Neural progenitor cell (in vitro differentiated cells): ENCODE measurements around the gene SGTA. TPM values are rescaled to one million over a fixed set of nuclear protein-coding genes. Genes with fewer than 3 reads are reported as not detected.

Source experiments
- DNase-seq: peaks from one replicate; pipeline ENCODE4 v3.0.0-alpha.2; 2016; ENCODE audit warnings: low spot score
- H2AFZ ChIP-seq: fragments of 200-600 bp; sonication (generic); replicated peaks from 2 replicates; pipeline ENCODE4 v1.6.1; 2016; ENCODE audit warnings: antibody characterized with exemption
- H3F3A ChIP-seq: fragments of 200-600 bp; sonication (generic); 2 replicates; pipeline ENCODE4 v1.6.1; 2016; ENCODE audit warnings: antibody characterized with exemption, low read depth
- H3K27ac ChIP-seq: fragments of 200-600 bp; sonication (generic); 2 replicates; pipeline ENCODE4 v1.5.1; 2016; ENCODE audit warnings: mild to moderate bottlenecking
- H3K27me3 ChIP-seq: fragments of 200-600 bp; sonication (generic); 2 replicates; pipeline ENCODE4 v1.6.1; 2016; ENCODE audit warnings: mild to moderate bottlenecking, moderate library complexity
- H3K36me3 ChIP-seq: fragments of 200-600 bp; sonication (generic); 2 replicates; pipeline ENCODE4 v1.5.1; 2016
- H3K4me1 ChIP-seq: fragments of 200-600 bp; sonication (generic); 2 replicates; pipeline ENCODE4 v1.6.1; 2016; ENCODE audit warnings: mixed run types
- H3K4me2 ChIP-seq: fragments of 200-600 bp; sonication (generic); 2 replicates; pipeline ENCODE4 v1.6.1; 2016
- H3K4me3 ChIP-seq: fragments of 200-600 bp; sonication (generic); 2 replicates; pipeline ENCODE4 v1.5.1; 2016
- H3K79me2 ChIP-seq: fragments of 200-600 bp; sonication (generic); 2 replicates; pipeline ENCODE4 v1.6.1; 2016; ENCODE audit warnings: low read depth
- H3K9ac ChIP-seq: fragments of 200-600 bp; sonication (generic); 2 replicates; pipeline ENCODE4 v1.6.1; 2016
- H3K9me3 ChIP-seq: fragments of 200-600 bp; sonication (generic); 2 replicates; pipeline ENCODE4 v1.5.1; 2016; ENCODE audit warnings: low read depth
- H4K20me1 ChIP-seq: fragments of 200-600 bp; sonication (generic); 2 replicates; pipeline ENCODE4 v1.6.1; 2016; ENCODE audit warnings: low read depth
- H3K27ac Mint-ChIP-seq: 3 replicates; pipeline ENCODE4 v1.8.0; 2021; ENCODE audit warnings: mixed read lengths
- H3K27me3 Mint-ChIP-seq: 2 replicates; pipeline ENCODE4 v1.8.0; 2022; ENCODE audit warnings: low read depth, mild to moderate bottlenecking, inconsistent platforms, moderate library complexity, mixed read lengths; ENCODE audit not compliant: insufficient read depth
- H3K36me3 Mint-ChIP-seq: 3 replicates; pipeline ENCODE4 v1.8.0; 2021; ENCODE audit warnings: mixed read lengths
- H3K4me1 Mint-ChIP-seq: 3 replicates; pipeline ENCODE4 v1.8.0; 2021; ENCODE audit warnings: mixed read lengths
- H3K4me3 Mint-ChIP-seq: 3 replicates; pipeline ENCODE4 v1.8.0; 2021; ENCODE audit warnings: mild to moderate bottlenecking, moderate library complexity, mixed read lengths
- H3K9me3 Mint-ChIP-seq: 3 replicates; pipeline ENCODE4 v1.8.0; 2020; ENCODE audit warnings: mixed read lengths
- CTCF ChIP-seq: fragments of 200-600 bp; sonication (generic); IDR thresholded peaks from 2 replicates; pipeline ENCODE4 v1.5.1; 2017; ENCODE audit warnings: antibody characterized with exemption, mild to moderate bottlenecking
- EZH2 ChIP-seq: fragments of 200-600 bp; sonication (generic); IDR thresholded peaks from 2 replicates; pipeline ENCODE4 v1.6.1; 2017; ENCODE audit warnings: antibody characterized with exemption, mild to moderate bottlenecking, moderate library complexity
- EZH2phosphoT487 ChIP-seq: fragments of 200-600 bp; sonication (generic); IDR thresholded peaks from 2 replicates; pipeline ENCODE4 v1.6.1; 2017; ENCODE audit warnings: antibody characterized with exemption
- total RNA-seq: library from RNA; depleted of rRNA; stranded (reverse); fragments of >200 nt; gene quantifications from 2 replicates; pipeline ENCODE4 v1.2.3, GENCODE V29; 2015; ENCODE audit warnings: low replicate concordance

The SGTA gene
- total RNA-seq, 1 donor from 2014 or later = 30.9 TPM

GRCh38 chr19:2711875-2712205 lies 71.2 kb downstream of the SGTA start:
- Mint-ChIP-seq H3K4me1 (no peaks in the 10 kb centered on the region), H3K9me3 (peaks cover 11% of the 10 kb centered on the region), H3K4me3 (no peak overlapping the region), H3K36me3 (peaks cover 12% of the 10 kb centered on the region), H3K27ac (no peak overlapping the region), H3K27me3 (peaks cover 8% of the 10 kb centered on the region)
- Histone ChIP-seq H3F3A (no peaks in the 10 kb centered on the region), H3K27ac (no peak overlapping the region), H3K4me2 (no peak overlapping the region), H3K27me3 (peaks cover 4% of the 10 kb centered on the region), H3K79me2 (no peaks in the 10 kb centered on the region), H2AFZ (no peak overlapping the region), H3K4me1 (no peaks in the 10 kb centered on the region), H3K36me3 (no peaks in the 10 kb centered on the region), H3K4me3 (no peak overlapping the region), H3K9me3 (no peaks in the 10 kb centered on the region), H3K9ac (no peak overlapping the region), H4K20me1 (no peaks in the 10 kb centered on the region)
- DNase-seq = no peak
- TF ChIP-seq EZH2 (no peak), EZH2phosphoT487 (no peak), CTCF (no peak)

- peaks cover 4% of the 10 kb centered on the region for H3K27me3 ChIP-seq
- Mint-ChIP-seq H3K27ac (no peak overlapping the region), H3K4me3 (peak overlapping the region; percentile 48), H3K4me1 (no peaks in the 10 kb centered on the region), H3K36me3 (peaks cover 10% of the 10 kb centered on the region), H3K27me3 (peaks cover 8% of the 10 kb centered on the region), H3K9me3 (peaks cover 11% of the 10 kb centered on the region)
- no peak overlapping the region for H3K27ac ChIP-seq
- no peaks in the 10 kb centered on the region for H4K20me1 ChIP-seq
- H3K9ac ChIP-seq = no peak overlapping the region
- no peaks in the 10 kb centered on the region for H3F3A ChIP-seq
- no peaks in the 10 kb centered on the region for H3K4me1 ChIP-seq
- H3K9me3 ChIP-seq = no peaks in the 10 kb centered on the region
- H3K4me3 ChIP-seq = no peak overlapping the region
- DNase-seq = no peak
- H3K36me3 ChIP-seq = no peaks in the 10 kb centered on the region
- no peak overlapping the region for H2AFZ ChIP-seq
- no peak overlapping the region for H3K4me2 ChIP-seq
- H3K79me2 ChIP-seq = no peaks in the 10 kb centered on the region
- no peak for TF ChIP-seq EZH2
- TF ChIP-seq EZH2phosphoT487 = no peak
- TF ChIP-seq CTCF = no peak
Observed at GRCh38 chr19:2711172-2711874, 71.8 kb downstream of the SGTA start.

GRCh38 chr19:2706251-2706650 lies 76.8 kb downstream of the SGTA start:
- Histone ChIP-seq H3K4me1 (peaks cover 4% of the 10 kb centered on the region), H3K27ac (no peak overlapping the region), H2AFZ (no peak overlapping the region), H3K4me2 (no peak overlapping the region), H3K36me3 (no peaks in the 10 kb centered on the region), H3K27me3 (peaks cover 14% of the 10 kb centered on the region), H3K9me3 (no peaks in the 10 kb centered on the region), H3K79me2 (no peaks in the 10 kb centered on the region), H4K20me1 (peaks cover 2% of the 10 kb centered on the region), H3F3A (peaks cover 13% of the 10 kb centered on the region), H3K9ac (no peak overlapping the region), H3K4me3 (no peak overlapping the region)
- H3K36me3 Mint-ChIP-seq = no peaks in the 10 kb centered on the region
- no peaks in the 10 kb centered on the region for H3K9me3 Mint-ChIP-seq
- H3K4me3 Mint-ChIP-seq = no peak overlapping the region
- TF ChIP-seq EZH2 (no peak), EZH2phosphoT487 (no peak), CTCF (no peak)
- peaks cover 8% of the 10 kb centered on the region for H3K4me1 Mint-ChIP-seq
- no peak overlapping the region for H3K27ac Mint-ChIP-seq
- DNase-seq = no peak
- H3K27me3 Mint-ChIP-seq = peaks cover 19% of the 10 kb centered on the region

Other genes starting within 250 kb of the SGTA start
- 7.0 and 9.6 TPM in 2 replicates for gene GNG7, start 80.6 kb downstream of the SGTA start, total RNA-seq
- gene DIRAS1, start 61.9 kb downstream of the SGTA start, total RNA-seq = 2.7 and 4.2 TPM in 2 replicates
- gene SLC39A3, start 43.3 kb downstream of the SGTA start, total RNA-seq = 6.1 and 28.5 TPM in 2 replicates
- gene THOP1, start 2.2 kb upstream of the SGTA start, total RNA-seq = 105 and 222 TPM in 2 replicates
- gene ZNF554, start 36.6 kb upstream of the SGTA start, total RNA-seq = 10.1 and 11.0 TPM in 2 replicates
- gene ZNF555, start 58.2 kb upstream of the SGTA start, total RNA-seq = 14.6 and 18.8 TPM in 2 replicates
- 0.25 TPM in 1 of 2 replicates, not detected in the other for gene ZNF556, start 84.1 kb upstream of the SGTA start, total RNA-seq
- 5.6 and 6.3 TPM in 2 replicates for gene ZNF57, start 117.7 kb upstream of the SGTA start, total RNA-seq
- gene ZNF77, start 161.7 kb upstream of the SGTA start, total RNA-seq = 6.2 and 6.5 TPM in 2 replicates
- 0.22 and 1.8 TPM in 2 replicates for gene TLE6, start 194.3 kb upstream of the SGTA start, total RNA-seq
- gene TLE2, start 246.0 kb upstream of the SGTA start, total RNA-seq = 1.1 TPM in 1 of 2 replicates, not detected in the other